Endothelial cell of umbilical vein (primary cell): ENCODE measurements around the gene SFMBT2. TPM values are rescaled to one million over a fixed set of nuclear protein-coding genes. Genes with fewer than 3 reads are reported as not detected.
"Not testable (repeated sequence)": the region's sequence is repeated elsewhere in the genome, so short reads cannot be mapped to it uniquely, and the experiment has no call there.

Experiments
- BruUV-seq: library from RNA; stranded (reverse); fragments of 400-500 nt; replicated peaks from 2 replicates; lab custom pipeline; 2021; lab: Mats Ljungman, UMichigan
- CTCF ChIA-PET: fragments of 300-600, 350-600 bp; sonication (Branson Sonifier 250); formaldehyde crosslinking; loops from one replicate; lab custom pipeline; 2021; ENCODE audit warnings: antibody characterized with exemption, inconsistent platforms; lab: Charles Lee
- POLR2A ChIA-PET: fragments of 300-600, 350-600 bp; sonication (Branson Sonifier 250); formaldehyde crosslinking; loops from one replicate; lab custom pipeline; 2021; ENCODE audit warnings: antibody characterized with exemption, inconsistent platforms; lab: Charles Lee
- DNase-seq: peaks from one replicate; pipeline ENCODE4 v3.0.0-alpha.2; 2011; ENCODE audit warnings: low read depth, low spot score
- FAIRE-seq: peaks from 2 replicates; lab custom pipeline; 2011; peaks lifted over from hg19 to GRCh38; lab: Jason Lieb, UNC
- H2AFZ ChIP-seq: 2 replicates; pipeline ENCODE4 v1.6.0; 2012; ENCODE audit warnings: low read depth, low read length, control low read depth, inconsistent platforms
- H3K27ac ChIP-seq: 2 replicates; pipeline ENCODE4 v1.5.1; 2011; ENCODE audit warnings: low read depth, mild to moderate bottlenecking, control low read depth, low read length, moderate library complexity; ENCODE audit not compliant: insufficient read depth
- H3K27me3 ChIP-seq, 2 experiments: 2 replicates each; pipeline versions ENCODE4 v1.6.0 to v1.6.1; 2011; ENCODE audit warnings: low read length in 2 of 2, mixed read lengths in 1 of 2; ENCODE audit not compliant: control insufficient read depth in 2 of 2, insufficient read depth in 2 of 2
- H3K36me3 ChIP-seq, 2 experiments: 2 replicates in 1 of 2; 3 replicates in 1 of 2; pipeline ENCODE4 v1.5.1; 2011; ENCODE audit warnings: low read length in 2 of 2, mild to moderate bottlenecking in 1 of 2, moderate library complexity in 1 of 2; ENCODE audit not compliant: control insufficient read depth in 2 of 2, insufficient read depth in 2 of 2; ENCODE audit errors: extremely low read depth in 1 of 2
- H3K4me1 ChIP-seq: 3 replicates; pipeline ENCODE4 v1.5.1; 2011; ENCODE audit warnings: mild to moderate bottlenecking, low read length; ENCODE audit not compliant: control insufficient read depth, insufficient read depth; ENCODE audit errors: extremely low read depth
- H3K4me2 ChIP-seq: 2 replicates; pipeline ENCODE4 v1.6.1; 2011; ENCODE audit warnings: low read length, control low read depth, mixed read lengths; ENCODE audit not compliant: insufficient read depth
- H3K4me3 ChIP-seq, 3 experiments: fragments of 200-600 bp in 1 of 3; sonication (generic), shearing (Covaris generic) in 1 of 3; replicated peaks in 1 of 3; 2 replicates each; pipeline ENCODE4 v1.5.1; 2011 to 2016; ENCODE audit warnings: control low read depth in 3 of 3, low read length in 3 of 3, mild to moderate bottlenecking in 2 of 3, inconsistent platforms in 1 of 3, low read depth in 1 of 3, moderate library complexity in 1 of 3; ENCODE audit not compliant: insufficient read depth in 1 of 3
- H3K79me2 ChIP-seq: 2 replicates; pipeline ENCODE4 v1.6.0; 2012; ENCODE audit warnings: low read length, inconsistent platforms; ENCODE audit not compliant: control insufficient read depth, insufficient read depth
- H3K9ac ChIP-seq: replicated peaks from 2 replicates; pipeline ENCODE3; 2011; ENCODE audit warnings: low read length, control low read depth; ENCODE audit not compliant: insufficient read depth; ENCODE audit errors: extremely low read depth
- H3K9me1 ChIP-seq: replicated peaks from 3 replicates; pipeline ENCODE4 v1.6.0; 2011; ENCODE audit warnings: mild to moderate bottlenecking, low read length; ENCODE audit not compliant: control insufficient read depth, insufficient read depth; ENCODE audit errors: extremely low read depth
- H3K9me3 ChIP-seq: replicated peaks from 2 replicates; pipeline ENCODE4 v1.5.1; 2012; ENCODE audit warnings: low read length, inconsistent platforms; ENCODE audit not compliant: control insufficient read depth, insufficient read depth
- H4K20me1 ChIP-seq: replicated peaks from 2 replicates; pipeline ENCODE3; 2011; ENCODE audit warnings: mild to moderate bottlenecking, low read length; ENCODE audit not compliant: control insufficient read depth, insufficient read depth; ENCODE audit errors: extremely low read depth
- CTCF ChIP-seq, 2 donors: IDR thresholded peaks; 1 replicate in 1 of 2; 2 replicates in 1 of 2; pipeline ENCODE4 v1.5.1; 2011; ENCODE audit warnings: low read length in 2 of 2, mild to moderate bottlenecking in 2 of 2, moderate library complexity in 2 of 2, control low read depth in 1 of 2, inconsistent platforms in 1 of 2, low read depth in 1 of 2; ENCODE audit not compliant: insufficient read depth in 1 of 2; ENCODE audit errors: extremely low read depth in 1 of 2
- EZH2 ChIP-seq: IDR thresholded peaks from 2 replicates; pipeline ENCODE4 v1.6.1; 2012; ENCODE audit warnings: borderline replicate concordance, low read depth, mild to moderate bottlenecking, moderate library complexity, low read length, inconsistent platforms; ENCODE audit not compliant: severe bottlenecking
- FOS ChIP-seq: IDR thresholded peaks from 2 replicates; pipeline ENCODE4 v1.6.1; 2011; ENCODE audit warnings: mild to moderate bottlenecking, low read length, moderate library complexity, borderline replicate concordance; ENCODE audit not compliant: insufficient read depth
- GATA2 ChIP-seq: IDR thresholded peaks from 2 replicates; pipeline ENCODE4 v1.7.0; 2011; ENCODE audit warnings: low read depth, mild to moderate bottlenecking, moderate library complexity, mixed read lengths, low read length; ENCODE audit not compliant: insufficient read length, insufficient read depth
- JUN ChIP-seq: IDR thresholded peaks from 2 replicates; pipeline ENCODE4 v1.6.1; 2011; ENCODE audit warnings: borderline replicate concordance, low read depth; ENCODE audit not compliant: insufficient read length, insufficient read depth
- MAX ChIP-seq: IDR thresholded peaks from 2 replicates; pipeline ENCODE4 v1.6.1; 2011; ENCODE audit not compliant: insufficient read depth, insufficient read length
- MYC ChIP-seq: IDR thresholded peaks from one replicate; pipeline ENCODE4 v1.6.1; 2011; ENCODE audit warnings: mild to moderate bottlenecking, low read depth, low read length
- POLR2A ChIP-seq: IDR thresholded peaks from 2 replicates; pipeline ENCODE4 v1.6.1; 2012; ENCODE audit warnings: low read depth, mild to moderate bottlenecking, control low read depth, low read length
- POLR2AphosphoS5 ChIP-seq: IDR thresholded peaks from 2 replicates; pipeline ENCODE4 v1.6.1; 2012; ENCODE audit warnings: low read depth, mild to moderate bottlenecking, control low read depth, low read length, moderate library complexity; ENCODE audit not compliant: insufficient read depth
- dilution Hi-C: fragments of 300-500 bp; cut with MboI; formaldehyde crosslinking; loops from one replicate; pipeline ENCODE4 v1.15.0; 2019; ENCODE audit warnings: low sequenced_read_pairs; ENCODE audit not compliant: extremely low pct_ligation_motif_present
- intact Hi-C: fragments of 100-400 bp; cut with micrococcal nuclease; formaldehyde crosslinking; loops from one replicate; pipeline ENCODE4 v1.10.0; 2022
- polyA plus RNA-seq, 4 experiments: library from polyadenylated mRNA; depleted of rRNA in 3 of 4; stranded (reverse) in 3 of 4; unstranded in 1 of 4; fragments of >200 nt; gene quantifications; 2 replicates each; pipeline versions ENCODE4 v1.2.1 to v1.2.3, GENCODE V29; 2011 to 2012; ENCODE audit warnings: missing spikeins in 1 of 4
- total RNA-seq: library from RNA; stranded (reverse); gene quantifications from 2 replicates; pipeline ENCODE4 v1.2.3, GENCODE V29; 2021

SFMBT2 gene
- total and polyA plus RNA-seq, 2 donors (not counting 3 experiments of a cell fraction or from before 2014, with no cell fraction given): 0.14 to 0.64 TPM

GRCh38 chr10:7312488-7312857 is 98.4 kb downstream of the SFMBT2 start:
- dilution Hi-C loops: no loop called here

GRCh38 chr10:7311850-7312487 is 98.9 kb downstream of the SFMBT2 start:
- intact Hi-C loops, H3K36me3 ChIP-seq, H2AFZ ChIP-seq, FAIRE-seq, H3K4me1 ChIP-seq, H4K20me1 ChIP-seq, H3K9me1 ChIP-seq, H3K4me2 ChIP-seq, dilution Hi-C loops, DNase-seq, H3K79me2 ChIP-seq, H3K27me3 ChIP-seq, POLR2A ChIA-PET, BruUV-seq, CTCF ChIA-PET, H3K9ac ChIP-seq, H3K4me3 ChIP-seq, H3K9me3 ChIP-seq, H3K27ac ChIP-seq: not testable (repeated sequence)

More at GRCh38 chr10:7312488-7312857, 98.4 kb downstream of the SFMBT2 start:
- H3K4me3 ChIP-seq: no peak overlapping the region
- H3K27me3 ChIP-seq: no peaks in the 10 kb centered on the region
- H3K9me1 ChIP-seq: no peaks in the 10 kb centered on the region
- H3K79me2 ChIP-seq: no peaks in the 10 kb centered on the region
- H2AFZ ChIP-seq: no peak overlapping the region
- TF ChIP-seq JUN (no peak), MYC (no peak), POLR2A (no peak), FOS (no peak), GATA2 (no peak), MAX (no peak), CTCF (IDR thresholded peaks at IDR 0.05; ENCODE audit: extremely low read depth in 1 of 2, insufficient read depth in 1 of 2, low read depth in 1 of 2, low read length in 2 of 2) (no peak), POLR2AphosphoS5 (no peak), EZH2 (no peak)
- no peaks in the 10 kb centered on the region for H3K9me3 ChIP-seq
- FAIRE-seq (no peak), DNase-seq (no peak)
- H3K4me1 ChIP-seq: no peaks in the 10 kb centered on the region
- CTCF ChIA-PET: no interaction called here
- no TSS peak for BruUV-seq
- H4K20me1 ChIP-seq: no peaks in the 10 kb centered on the region
- POLR2A ChIA-PET: no interaction called here
- no peak overlapping the region for H3K27ac ChIP-seq
- H3K9ac ChIP-seq: no peak overlapping the region
- intact Hi-C loops: no loop called here
- H3K36me3 ChIP-seq: no peaks in the 10 kb centered on the region
- no peak overlapping the region for H3K4me2 ChIP-seq
